Measurements from ENCODE around the gene SEMA7A.
A peak's percentile ranks its signal among the peaks of the same experiment; 100 is the strongest.

The SEMA7A gene

DNA sequence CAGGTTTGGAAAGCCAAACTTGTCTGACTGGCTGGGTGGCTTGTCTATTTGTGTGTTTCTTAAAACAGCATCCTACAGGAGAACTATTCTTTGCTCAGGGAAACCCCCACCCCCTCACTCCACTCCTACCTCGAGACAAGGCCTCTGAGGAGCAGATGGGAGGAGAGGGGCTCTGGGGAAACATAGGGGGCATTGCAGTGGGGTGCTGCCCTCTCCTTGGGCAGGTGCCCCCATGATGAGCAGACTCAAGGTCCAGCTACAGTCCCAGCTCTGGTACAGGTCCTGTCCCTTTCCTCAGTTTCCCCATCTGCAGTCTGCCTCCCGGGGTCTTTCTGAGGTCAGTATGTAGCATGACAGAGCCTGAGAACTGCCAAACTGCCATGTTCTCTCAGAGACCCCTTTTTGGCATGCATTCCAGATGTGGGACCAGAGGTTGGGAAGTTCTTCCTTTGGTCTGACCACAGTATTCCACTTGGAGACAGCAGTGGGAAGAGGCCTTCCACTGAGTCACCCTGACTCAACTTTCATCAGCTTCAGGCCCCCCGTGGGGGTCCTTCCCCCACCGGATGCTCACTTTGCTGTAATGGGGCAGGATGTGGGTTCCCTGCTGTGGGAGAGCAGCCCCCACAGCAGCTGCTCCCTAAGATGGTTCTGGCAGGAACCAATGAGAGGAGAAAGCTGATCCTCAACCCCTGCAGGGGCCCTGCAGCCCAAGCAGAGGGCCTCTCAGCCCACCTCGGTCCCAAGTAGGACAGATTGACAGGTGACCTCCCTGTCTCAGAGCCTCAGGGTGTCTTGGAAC is 34.0 kb downstream of the SEMA7A start:
- Mint-ChIP-seq H3K4me3 (no peak overlapping the region), H3K27ac (no peak overlapping the region), H3K36me3 (ENCODE audit: low read depth) (no peaks in the 10 kb centered on the region), H3K9me3 (no peaks in the 10 kb centered on the region), H3K27me3 (peaks cover 32% of the 10 kb centered on the region), H3K4me1 (ENCODE audit: low read depth) (peaks cover 76% of the 10 kb centered on the region)
- intact Hi-C loops (cut with micrococcal nuclease), result no loop called here

DNA sequence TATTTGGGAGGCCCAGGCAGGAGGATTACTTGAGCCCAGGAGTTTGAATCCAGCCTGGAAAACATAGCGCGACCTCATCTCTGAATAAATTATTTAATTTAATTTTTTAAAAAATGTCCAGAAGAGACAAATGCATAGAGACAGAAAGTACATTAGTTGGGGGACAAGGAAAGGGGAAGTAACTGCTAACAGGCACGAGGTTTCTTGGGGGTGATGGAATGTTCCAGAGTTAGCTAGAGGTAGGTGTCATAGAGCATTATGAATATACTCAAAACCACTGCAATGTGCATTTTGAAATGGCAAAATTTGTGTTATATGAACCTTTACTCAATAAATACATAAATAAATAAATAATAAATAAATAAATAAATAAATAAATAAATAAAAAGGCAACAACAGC is 34.7 kb downstream of the SEMA7A start:
- H3K9me3 Mint-ChIP-seq, result no peaks in the 10 kb centered on the region
- no peaks in the 10 kb centered on the region for H3K36me3 Mint-ChIP-seq (ENCODE audit: low read depth)
- peaks cover 74% of the 10 kb centered on the region for H3K4me1 Mint-ChIP-seq (ENCODE audit: low read depth)
- H3K27ac Mint-ChIP-seq, result no peak overlapping the region
- H3K27me3 Mint-ChIP-seq, result peaks cover 36% of the 10 kb centered on the region
- no peak overlapping the region for H3K4me3 Mint-ChIP-seq
- intact Hi-C loops (cut with micrococcal nuclease), result no loop called here

DNA sequence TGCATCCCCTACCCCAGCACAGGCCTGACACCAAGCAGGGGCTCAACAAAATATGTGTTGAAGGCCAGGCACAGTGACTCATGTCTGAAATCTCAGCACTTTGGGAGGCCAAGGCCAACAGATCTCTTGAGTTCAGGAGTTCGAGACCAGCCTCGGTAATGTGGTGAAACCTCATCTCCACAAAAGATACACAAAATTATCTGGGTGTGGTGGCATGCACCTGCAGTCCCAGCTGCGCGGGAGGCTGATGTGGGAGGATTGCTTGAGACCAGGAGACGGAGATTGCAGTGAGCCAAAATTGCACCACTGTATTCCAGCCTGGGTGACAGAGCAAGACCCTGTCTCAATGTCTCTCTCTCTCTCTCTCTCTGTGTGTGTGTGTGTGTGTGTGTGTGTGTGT is 35.6 kb downstream of the SEMA7A start:
- Mint-ChIP-seq H3K27ac (peak overlapping the region; percentile 61), H3K27me3 (peaks cover 35% of the 10 kb centered on the region), H3K4me1 (ENCODE audit: low read depth) (peaks cover 74% of the 10 kb centered on the region), H3K36me3 (ENCODE audit: low read depth) (no peaks in the 10 kb centered on the region), H3K9me3 (no peaks in the 10 kb centered on the region), H3K4me3 (no peak overlapping the region)
- intact Hi-C loops (cut with micrococcal nuclease), result no loop called here

DNA sequence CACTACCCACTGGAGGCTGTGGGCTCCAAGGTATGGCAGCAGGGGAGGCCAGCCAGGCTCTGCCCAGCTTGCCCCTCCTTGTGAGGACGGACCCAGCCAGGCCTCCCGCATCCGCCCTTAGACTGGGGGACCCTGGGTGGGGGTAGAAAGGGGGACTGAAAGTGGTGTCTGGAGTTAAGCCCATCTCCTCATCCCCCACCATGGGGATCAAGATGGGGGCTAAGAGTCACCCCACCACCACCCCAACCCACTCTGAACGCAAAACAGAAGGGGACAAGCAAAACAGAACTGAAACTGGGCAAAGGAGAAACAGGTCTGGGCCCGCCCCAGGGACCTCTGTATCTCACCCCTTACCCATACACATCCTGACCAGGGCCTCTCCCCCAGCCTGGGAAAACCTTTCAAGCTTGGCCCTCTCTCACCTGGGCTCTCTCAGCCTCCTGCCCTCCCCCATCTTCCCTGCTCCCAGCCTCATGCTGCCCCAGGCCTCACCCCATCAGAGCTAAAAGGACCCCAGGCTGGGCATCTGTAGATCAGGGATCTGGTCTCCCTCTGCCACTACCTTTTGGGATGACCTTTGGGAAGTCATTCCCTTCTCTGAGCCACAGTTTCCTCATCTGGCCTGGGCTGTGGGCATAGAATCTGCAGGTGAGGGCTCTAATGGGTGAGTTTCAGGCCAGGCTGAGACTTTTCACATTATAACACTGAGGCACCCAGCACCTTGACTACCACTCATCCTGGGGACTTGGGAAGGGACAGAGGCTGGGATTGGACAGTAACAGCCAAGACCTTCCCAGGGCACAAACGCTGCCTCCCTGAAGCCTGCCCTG is 36.3 kb downstream of the SEMA7A start:
- peak overlapping the region; percentile 13 for H3K4me3 Mint-ChIP-seq
- H3K27ac Mint-ChIP-seq, result peak overlapping the region; percentile 61
- H3K27me3 Mint-ChIP-seq, result peaks cover 38% of the 10 kb centered on the region
- H3K36me3 Mint-ChIP-seq (ENCODE audit: low read depth), result no peaks in the 10 kb centered on the region
- H3K9me3 Mint-ChIP-seq, result no peaks in the 10 kb centered on the region
- peaks cover 74% of the 10 kb centered on the region for H3K4me1 Mint-ChIP-seq (ENCODE audit: low read depth)
- intact Hi-C loops (cut with micrococcal nuclease), result no loop called here

DNA sequence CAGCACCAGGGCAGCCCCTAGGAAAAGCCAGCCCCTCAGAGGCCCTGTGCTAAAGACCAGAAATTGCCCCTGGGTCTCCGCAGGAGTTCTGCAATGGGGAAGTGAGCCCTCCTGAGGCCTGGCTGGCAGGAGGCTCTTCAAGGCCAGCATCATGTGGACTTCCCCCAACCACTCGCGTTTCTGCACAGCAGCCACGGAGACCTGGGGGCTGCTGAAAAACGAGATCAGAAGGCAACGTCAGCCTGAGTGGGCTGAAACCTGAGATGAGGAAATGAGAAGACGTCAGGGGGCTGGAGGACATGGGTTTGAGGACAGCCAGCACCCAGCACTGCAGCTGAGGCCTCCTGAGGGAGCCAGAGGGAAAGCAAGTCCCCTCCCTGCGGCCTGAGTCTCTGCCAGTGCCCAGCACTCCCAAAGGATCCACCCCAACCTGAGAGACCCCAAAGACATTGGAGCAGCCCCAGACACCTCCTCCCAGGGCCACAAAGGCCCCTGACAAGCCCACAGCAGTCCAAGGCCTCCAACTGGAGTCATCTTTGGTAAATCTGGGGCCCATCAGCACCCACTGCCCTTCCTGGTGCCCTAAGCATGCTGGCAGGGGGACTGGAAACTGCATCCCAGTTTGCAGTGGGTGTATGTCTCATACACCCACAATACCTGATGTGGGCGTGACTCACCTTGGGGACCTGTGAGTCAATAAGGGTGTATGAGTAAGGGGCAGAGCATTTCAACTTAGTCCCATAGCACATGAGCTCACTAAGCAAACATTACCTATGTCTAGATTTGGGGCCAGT is 37.1 kb downstream of the SEMA7A start:
- H3K27me3 Mint-ChIP-seq, result peaks cover 38% of the 10 kb centered on the region
- no peaks in the 10 kb centered on the region for H3K36me3 Mint-ChIP-seq (ENCODE audit: low read depth)
- H3K4me1 Mint-ChIP-seq (ENCODE audit: low read depth), result peaks cover 74% of the 10 kb centered on the region
- intact Hi-C loops (cut with micrococcal nuclease), result no loop called here
- no peak overlapping the region for H3K4me3 Mint-ChIP-seq
- peak overlapping the region; percentile 61 for H3K27ac Mint-ChIP-seq
- H3K9me3 Mint-ChIP-seq, result no peaks in the 10 kb centered on the region

DNA sequence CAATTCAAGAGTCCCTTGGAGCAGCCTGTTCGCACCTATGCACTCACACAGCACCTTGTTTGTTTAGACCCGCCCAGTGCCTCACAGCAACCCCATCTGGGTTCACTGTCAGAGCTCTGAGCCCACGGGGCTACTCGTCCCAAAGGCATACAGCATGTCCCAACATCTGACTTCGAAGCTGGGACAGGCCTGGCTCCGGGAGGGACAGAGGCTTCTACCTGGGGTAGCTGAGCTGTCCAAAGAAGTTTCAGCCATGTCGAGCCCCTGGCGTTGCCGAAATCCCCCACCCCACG is 37.7 kb downstream of the SEMA7A start:
- peak overlapping the region; percentile 61 for H3K27ac Mint-ChIP-seq
- peaks cover 36% of the 10 kb centered on the region for H3K27me3 Mint-ChIP-seq
- peaks cover 74% of the 10 kb centered on the region for H3K4me1 Mint-ChIP-seq (ENCODE audit: low read depth)
- no peaks in the 10 kb centered on the region for H3K9me3 Mint-ChIP-seq
- intact Hi-C loops (cut with micrococcal nuclease), result no loop called here
- H3K4me3 Mint-ChIP-seq, result no peak overlapping the region
- H3K36me3 Mint-ChIP-seq (ENCODE audit: low read depth), result no peaks in the 10 kb centered on the region

DNA sequence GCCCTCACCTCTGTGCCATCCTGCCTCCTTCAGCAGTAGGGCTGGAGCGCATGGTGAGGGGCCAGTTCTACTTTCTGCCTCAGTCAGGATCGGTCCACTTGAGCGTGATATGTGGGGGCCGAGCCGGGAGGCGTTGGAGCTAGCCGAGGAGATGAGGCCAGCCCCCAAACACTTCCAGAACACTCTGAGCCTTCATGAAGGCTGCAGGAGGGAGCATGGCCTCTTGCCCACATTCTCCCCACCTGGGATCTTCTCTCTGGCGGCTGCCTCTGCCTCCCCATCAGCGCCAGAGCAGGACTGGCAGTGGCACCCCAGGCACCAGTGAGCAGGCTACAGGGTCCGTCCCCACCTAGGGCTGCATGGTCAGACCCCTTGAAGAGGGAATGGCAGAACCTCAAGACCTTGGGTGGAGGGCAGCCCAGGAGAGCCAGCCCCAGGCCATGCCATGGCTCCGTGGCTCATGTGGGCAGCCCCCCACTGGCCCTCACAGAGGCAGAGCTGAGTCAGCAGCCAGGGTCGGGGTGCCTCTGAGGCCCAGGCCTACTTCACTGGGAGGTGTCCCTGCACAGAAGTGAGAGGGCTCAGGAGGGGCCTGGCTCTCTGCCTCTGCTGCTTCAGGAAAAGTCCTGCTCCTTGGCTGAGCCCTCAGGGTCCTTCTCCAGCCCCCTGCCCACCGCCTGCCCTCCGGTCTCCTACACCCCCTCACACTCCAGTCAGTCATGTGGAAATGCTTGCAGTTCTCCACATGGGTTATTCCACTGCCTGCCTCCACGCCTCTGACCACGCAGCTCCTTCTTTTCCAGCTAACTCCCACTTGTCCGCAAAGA is 38.2 kb downstream of the SEMA7A start:
- peak overlapping the region; percentile 61 for H3K27ac Mint-ChIP-seq
- H3K4me1 Mint-ChIP-seq (ENCODE audit: low read depth), result peaks cover 78% of the 10 kb centered on the region
- no peaks in the 10 kb centered on the region for H3K9me3 Mint-ChIP-seq
- intact Hi-C loops (cut with micrococcal nuclease), result no loop called here
- H3K36me3 Mint-ChIP-seq (ENCODE audit: low read depth), result no peaks in the 10 kb centered on the region
- H3K27me3 Mint-ChIP-seq, result peaks cover 36% of the 10 kb centered on the region
- H3K4me3 Mint-ChIP-seq, result no peak overlapping the region

DNA sequence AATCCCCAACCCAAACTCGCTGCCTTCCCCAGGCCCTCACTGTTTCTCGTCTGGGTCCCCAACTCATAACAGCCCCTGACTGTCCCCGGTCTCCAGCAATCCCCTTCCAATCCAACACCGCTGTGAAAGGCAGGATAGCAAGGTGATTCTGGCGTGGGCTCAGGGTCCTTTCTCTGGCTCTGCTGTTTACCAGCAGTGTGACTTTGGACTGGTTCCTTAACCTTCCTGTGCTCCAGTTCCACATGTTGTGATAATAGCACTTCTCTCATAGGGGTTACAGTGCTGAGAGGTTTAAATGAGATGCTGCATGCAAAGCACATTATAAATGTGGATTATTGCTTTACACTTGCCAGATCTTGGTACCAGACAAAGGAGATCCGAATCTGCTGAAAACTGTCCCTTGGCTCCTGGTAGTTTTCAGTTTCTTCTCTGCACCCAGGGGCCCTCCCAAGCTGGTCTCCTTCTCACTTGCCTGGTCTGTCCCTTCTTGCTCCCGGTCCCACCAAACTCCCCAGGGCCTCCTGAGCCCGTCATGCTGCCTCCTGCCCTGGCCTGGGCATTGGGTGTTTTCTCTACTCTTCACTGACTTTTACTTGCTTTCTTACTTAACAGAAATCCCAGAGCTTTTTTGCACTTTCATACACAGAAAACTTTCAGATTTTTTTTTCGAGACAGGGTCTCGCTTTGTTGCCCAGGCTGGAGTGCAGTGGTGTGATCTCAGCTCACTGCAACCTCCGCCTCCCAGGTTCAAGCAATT is 39.5 kb downstream of the SEMA7A start:
- intact Hi-C loops (cut with micrococcal nuclease), result no loop called here
- Mint-ChIP-seq H3K27ac (peak overlapping the region; percentile 61), H3K9me3 (no peaks in the 10 kb centered on the region), H3K36me3 (ENCODE audit: low read depth) (no peaks in the 10 kb centered on the region), H3K4me3 (no peak overlapping the region), H3K27me3 (peaks cover 42% of the 10 kb centered on the region), H3K4me1 (ENCODE audit: low read depth) (peaks cover 83% of the 10 kb centered on the region)

DNA sequence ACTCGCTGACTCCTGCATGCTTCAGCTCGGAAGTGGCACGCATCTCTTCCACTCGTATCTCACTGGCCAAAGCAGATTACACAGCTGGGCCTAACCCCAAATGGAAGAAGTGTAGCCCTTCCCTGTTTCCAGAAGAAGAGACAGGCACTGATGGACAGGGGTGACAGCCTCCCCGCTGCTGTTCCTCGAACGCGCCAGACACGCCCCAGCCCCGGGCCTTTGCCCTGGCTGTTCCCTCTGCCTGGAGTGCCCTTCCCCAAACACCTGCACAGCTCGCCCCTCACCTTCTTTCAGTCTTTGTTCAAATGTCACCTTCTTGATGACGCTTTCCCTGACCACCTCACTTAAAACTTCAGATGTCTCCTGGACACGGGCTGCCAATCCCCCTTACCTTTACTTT is 40.3 kb downstream of the SEMA7A start:
- no peaks in the 10 kb centered on the region for H3K36me3 Mint-ChIP-seq (ENCODE audit: low read depth)
- H3K4me3 Mint-ChIP-seq, result no peak overlapping the region
- intact Hi-C loops (cut with micrococcal nuclease), result no loop called here
- no peaks in the 10 kb centered on the region for H3K9me3 Mint-ChIP-seq
- H3K27ac Mint-ChIP-seq, result peak overlapping the region; percentile 66
- peaks cover 81% of the 10 kb centered on the region for H3K4me1 Mint-ChIP-seq (ENCODE audit: low read depth)
- peaks cover 47% of the 10 kb centered on the region for H3K27me3 Mint-ChIP-seq

DNA sequence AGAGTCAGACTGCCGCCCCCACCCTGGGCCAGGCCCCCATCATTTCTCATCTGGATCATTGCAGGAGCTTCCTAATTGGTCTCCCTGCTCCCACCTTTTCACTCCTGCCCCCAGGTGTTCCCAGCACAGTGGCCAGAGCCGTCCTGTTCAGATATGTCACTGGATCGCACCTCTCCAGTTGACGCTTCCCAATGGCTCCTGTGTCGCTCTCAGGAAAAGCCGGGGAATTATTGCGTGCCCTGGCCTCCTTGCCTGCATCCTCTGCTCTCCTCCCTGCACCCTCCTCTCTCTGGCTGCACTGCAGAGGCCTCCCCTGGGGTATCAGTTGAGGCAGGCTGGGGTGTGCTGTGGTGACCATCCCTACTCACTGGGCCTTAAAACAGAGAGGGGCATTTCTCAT is 40.9 kb downstream of the SEMA7A start:
- Mint-ChIP-seq H3K4me1 (ENCODE audit: low read depth) (peaks cover 75% of the 10 kb centered on the region), H3K27ac (peak overlapping the region; percentile 66), H3K27me3 (peaks cover 47% of the 10 kb centered on the region), H3K36me3 (ENCODE audit: low read depth) (no peaks in the 10 kb centered on the region), H3K4me3 (no peak overlapping the region), H3K9me3 (no peaks in the 10 kb centered on the region)
- intact Hi-C loops (cut with micrococcal nuclease), result no loop called here

DNA sequence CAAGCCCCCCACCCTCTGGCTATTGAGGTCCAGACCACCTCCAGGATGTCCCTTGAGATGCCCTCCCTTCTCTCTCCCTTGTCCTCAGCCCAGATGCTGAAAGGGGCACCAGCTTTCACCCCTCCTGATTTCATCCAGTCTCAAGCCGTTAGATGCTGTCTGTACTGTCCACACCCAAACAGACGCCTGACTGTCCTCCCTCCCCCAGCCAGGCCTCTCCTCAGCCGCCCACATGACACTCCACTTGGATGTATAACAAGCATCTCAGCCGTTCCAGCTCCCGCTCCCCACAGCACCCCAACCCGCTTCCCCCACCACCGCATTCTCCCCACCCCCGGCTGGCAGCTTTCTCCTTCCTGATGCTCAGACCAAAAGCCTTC is 41.3 kb downstream of the SEMA7A start:
- peaks cover 71% of the 10 kb centered on the region for H3K4me1 Mint-ChIP-seq (ENCODE audit: low read depth)

DNA sequence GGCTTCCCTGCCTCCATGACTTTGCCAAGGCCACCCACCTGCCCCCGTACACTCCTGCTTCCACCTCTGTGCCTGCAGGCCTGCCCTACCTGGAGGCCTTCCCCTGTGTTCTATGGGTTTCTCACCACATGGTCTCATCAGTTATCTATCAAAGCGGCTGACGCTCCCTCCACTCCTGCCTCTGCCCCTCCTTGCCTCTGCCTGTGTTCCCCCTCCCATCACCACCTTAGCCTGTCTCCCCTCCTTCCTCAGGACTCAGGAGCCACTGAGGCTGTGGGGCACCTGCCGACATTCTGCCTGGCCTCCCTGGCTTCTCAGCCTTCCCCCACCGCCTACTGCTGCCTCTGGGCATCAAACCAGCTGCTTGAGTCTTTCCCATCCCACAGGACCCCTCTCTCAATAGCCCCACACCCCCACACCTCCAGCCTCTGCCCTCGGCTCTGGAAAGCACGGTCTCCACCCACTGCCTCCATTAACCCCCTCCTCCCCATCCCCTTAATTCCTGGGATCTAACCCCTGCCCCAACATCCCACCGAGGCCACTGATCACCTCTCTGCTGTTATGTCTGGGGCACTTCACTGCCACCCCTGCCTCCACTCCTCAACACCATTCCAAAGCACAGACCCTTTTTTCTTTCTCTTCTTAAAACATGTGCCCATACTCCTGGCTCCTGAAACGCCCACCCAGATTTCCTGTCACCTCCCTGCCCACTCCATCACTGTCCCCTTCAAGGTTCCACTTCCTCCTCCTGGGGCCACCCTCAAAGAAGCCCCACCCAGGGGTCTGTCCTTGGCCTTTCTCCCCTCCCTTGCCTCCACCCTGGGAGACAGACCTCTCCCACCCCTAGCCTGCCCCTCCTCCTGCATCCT is 41.9 kb downstream of the SEMA7A start:
- H3K9me3 Mint-ChIP-seq, result no peaks in the 10 kb centered on the region
- no peaks in the 10 kb centered on the region for H3K36me3 Mint-ChIP-seq (ENCODE audit: low read depth)
- intact Hi-C loops (cut with micrococcal nuclease), result no loop called here
- H3K27ac Mint-ChIP-seq, result peak overlapping the region; percentile 66
- peak overlapping the region; percentile 4 for H3K4me3 Mint-ChIP-seq
- H3K27me3 Mint-ChIP-seq, result peaks cover 55% of the 10 kb centered on the region
- H3K4me1 Mint-ChIP-seq (ENCODE audit: low read depth), result peaks cover 65% of the 10 kb centered on the region

More for the DNA sequence above, 41.3 kb downstream of the SEMA7A start:
- Mint-ChIP-seq H3K4me3 (peak overlapping the region; percentile 1), H3K9me3 (no peaks in the 10 kb centered on the region), H3K27me3 (peaks cover 49% of the 10 kb centered on the region), H3K36me3 (ENCODE audit: low read depth) (no peaks in the 10 kb centered on the region), H3K27ac (peak overlapping the region; percentile 66)
- intact Hi-C loops (cut with micrococcal nuclease), result no loop called here
